HG03103 (cell line): Measurements from ENCODE around the gene EDIL3.
"Not testable (repeated sequence)": the region's sequence is repeated elsewhere in the genome, so short reads cannot be mapped to it uniquely, and the experiment has no call there.

Source experiments
- ATAC-seq: cut with Tn5 transposase; IDR thresholded peaks from one replicate; pipeline ENCODE4 v1.9.1; 2021; ENCODE audit warnings: low read depth; ENCODE audit not compliant: unreplicated experiment

EDIL3 gene

DNA sequence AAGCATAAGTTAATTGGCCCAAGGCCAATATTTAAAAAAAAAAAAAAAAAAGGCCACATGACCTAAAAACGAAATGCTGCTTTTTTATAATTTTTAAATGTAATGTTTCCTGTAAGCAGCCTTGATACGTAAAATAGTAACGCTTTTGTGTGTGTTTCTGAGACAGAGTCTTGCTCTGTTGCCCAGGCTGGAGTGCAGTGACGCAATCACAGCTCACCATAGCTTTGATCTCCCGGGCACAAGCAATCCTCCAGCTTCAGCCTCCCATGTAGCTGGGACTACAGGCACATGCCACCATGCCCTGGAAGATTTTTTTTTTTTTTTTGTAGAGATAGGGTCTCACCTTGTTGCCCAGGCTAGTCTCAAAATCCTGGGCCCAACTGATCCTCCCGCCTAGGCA, 179.9 kb downstream of the EDIL3 start:
- no peak for ATAC-seq

GRCh38 chr5:84202136-84202535, 182.5 kb downstream of the EDIL3 start:
- ATAC-seq, result no peak

GRCh38 chr5:84197538-84197937, 187.1 kb downstream of the EDIL3 start:
- ATAC-seq, result peak; percentile 62

- ATAC-seq, result no peak
Observed at GRCh38 chr5:84191281-84191680, 193.4 kb downstream of the EDIL3 start.

DNA sequence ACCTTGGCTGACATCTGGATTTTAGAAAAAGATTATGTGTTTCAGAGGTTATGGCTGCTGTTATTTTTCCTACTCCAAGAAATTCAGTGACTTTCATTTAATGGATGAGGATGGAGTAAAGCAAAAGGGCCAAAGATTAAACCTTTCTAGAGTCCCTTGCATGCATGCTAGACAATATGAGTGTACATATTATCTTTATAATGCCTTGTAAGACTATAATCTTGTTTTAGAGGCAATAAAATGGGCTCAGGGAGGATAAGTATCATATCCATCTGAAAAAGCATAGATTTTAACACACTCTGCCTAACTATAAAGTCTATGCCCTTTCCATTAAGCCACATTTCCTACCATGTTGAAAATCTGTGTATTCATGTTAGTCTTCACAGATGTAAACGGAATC, 199.8 kb downstream of the EDIL3 start:
- no peak for ATAC-seq

DNA sequence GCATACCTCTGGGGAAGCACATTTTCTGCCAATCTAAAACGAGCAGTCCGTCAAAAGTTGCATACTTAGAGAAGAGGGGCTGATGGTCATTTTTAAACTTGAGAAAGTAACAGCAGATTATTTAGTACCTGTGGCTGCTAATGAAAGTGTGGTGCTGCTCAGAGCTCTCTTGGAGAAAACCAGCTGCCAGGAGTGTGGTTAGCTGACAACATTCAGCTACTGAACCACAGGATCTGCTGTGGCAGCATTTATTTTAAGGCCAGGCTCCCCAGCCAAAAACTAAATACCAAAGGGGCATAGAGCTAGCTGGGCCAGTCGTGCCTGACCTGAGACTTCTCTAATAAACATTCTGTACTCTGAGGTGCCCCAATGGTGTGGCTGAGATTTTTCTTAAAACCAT, 203.6 kb downstream of the EDIL3 start:
- no peak for ATAC-seq

GRCh38 chr5:84168841-84169240, 215.8 kb downstream of the EDIL3 start:
- no peak for ATAC-seq

- ATAC-seq, result no peak
Observed at GRCh38 chr5:84163671-84164070, 221.0 kb downstream of the EDIL3 start.

DNA sequence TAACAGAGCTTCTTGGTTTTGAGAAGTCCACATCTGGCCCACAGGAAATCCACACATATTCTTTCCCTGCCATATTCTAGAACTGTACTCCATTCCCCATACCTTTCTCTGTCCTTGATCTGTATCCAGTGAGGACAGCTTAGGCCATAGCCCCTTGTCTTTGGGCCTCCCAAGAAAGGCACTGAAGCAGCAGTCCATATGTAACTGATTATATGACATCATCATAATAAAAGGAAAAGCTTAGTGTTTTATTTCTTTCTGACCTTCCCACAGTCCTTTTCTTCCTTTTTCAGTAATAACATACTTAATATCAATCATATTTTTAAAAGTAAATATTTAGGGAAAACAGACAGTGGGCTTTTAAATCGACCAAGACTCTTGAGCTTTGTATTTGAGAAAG, 222.0 kb downstream of the EDIL3 start:
- no peak for ATAC-seq

DNA sequence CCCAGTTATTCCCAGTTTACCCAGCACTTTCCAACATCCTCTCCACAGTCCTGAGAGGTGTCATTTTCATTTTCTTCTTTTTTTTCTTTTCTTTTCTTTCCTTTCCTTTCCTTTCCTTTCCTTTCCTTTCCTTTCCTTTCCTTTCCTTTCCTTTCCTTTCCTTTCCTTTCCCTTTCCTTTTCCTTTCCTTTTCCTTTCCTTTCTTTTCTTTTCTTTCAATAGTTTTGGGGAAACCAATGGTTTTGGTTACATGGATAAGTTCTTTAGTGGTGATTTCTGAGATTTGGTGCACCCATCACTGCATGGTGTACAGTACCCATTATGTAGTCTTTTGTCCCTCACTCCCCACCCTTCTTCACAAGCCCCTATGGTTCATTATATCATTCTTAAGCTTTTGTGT, 224.0 kb downstream of the EDIL3 start:
- not testable (repeated sequence) for ATAC-seq

GRCh38 chr5:84149094-84149493, 235.6 kb downstream of the EDIL3 start:
- ATAC-seq, result no peak

DNA sequence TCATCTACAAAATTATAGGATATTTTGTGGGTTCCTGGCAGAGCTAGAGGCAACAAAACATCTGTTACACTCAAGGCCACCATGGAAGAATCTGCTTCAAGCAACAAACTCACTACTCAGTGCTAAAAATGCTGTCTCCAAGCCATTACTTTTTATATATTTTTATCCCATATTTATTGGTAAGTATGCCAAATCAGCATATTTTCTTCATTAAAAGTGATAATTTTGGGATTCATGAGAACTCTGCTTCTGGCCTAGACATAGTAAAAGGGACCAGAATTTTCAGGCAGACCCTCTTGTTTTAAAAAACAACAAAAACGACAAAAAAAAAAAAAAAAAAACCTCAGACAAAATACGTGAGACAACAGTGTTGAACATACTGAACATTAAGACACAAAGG, 236.0 kb downstream of the EDIL3 start:
- no peak for ATAC-seq

GRCh38 chr5:84137541-84137940, 247.1 kb downstream of the EDIL3 start:
- no peak for ATAC-seq

GRCh38 chr5:84131372-84131771, 253.3 kb downstream of the EDIL3 start:
- ATAC-seq, result no peak

- no peak for ATAC-seq
Observed at GRCh38 chr5:84130006-84130580, 254.6 kb downstream of the EDIL3 start.

- ATAC-seq, result no peak
Observed at GRCh38 chr5:84125216-84125615, 259.5 kb downstream of the EDIL3 start.

DNA sequence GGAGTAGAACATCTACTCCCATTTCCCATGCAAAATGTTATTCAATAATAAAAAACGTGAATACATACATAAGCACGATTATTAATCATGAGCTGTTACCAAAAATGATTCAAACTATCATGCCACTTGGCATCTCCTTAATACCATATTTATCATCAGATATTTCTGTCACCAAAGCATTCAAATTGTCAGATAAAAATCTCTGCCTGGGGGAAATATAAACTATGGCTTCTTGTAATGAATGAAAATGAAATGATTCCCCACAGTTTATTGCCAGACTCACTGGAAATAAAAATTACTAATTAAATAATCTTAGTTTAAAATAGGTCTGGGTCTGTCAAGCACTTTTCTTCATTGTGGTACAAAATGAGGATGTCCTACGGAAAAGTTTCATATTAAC, 265.4 kb downstream of the EDIL3 start:
- ATAC-seq, result no peak

GRCh38 chr5:84118551-84118950, 266.1 kb downstream of the EDIL3 start:
- no peak for ATAC-seq

GRCh38 chr5:84115727-84116126, 269.0 kb downstream of the EDIL3 start:
- ATAC-seq, result no peak

- ATAC-seq, result no peak
Observed at GRCh38 chr5:84113246-84114105, 271.2 kb downstream of the EDIL3 start.

DNA sequence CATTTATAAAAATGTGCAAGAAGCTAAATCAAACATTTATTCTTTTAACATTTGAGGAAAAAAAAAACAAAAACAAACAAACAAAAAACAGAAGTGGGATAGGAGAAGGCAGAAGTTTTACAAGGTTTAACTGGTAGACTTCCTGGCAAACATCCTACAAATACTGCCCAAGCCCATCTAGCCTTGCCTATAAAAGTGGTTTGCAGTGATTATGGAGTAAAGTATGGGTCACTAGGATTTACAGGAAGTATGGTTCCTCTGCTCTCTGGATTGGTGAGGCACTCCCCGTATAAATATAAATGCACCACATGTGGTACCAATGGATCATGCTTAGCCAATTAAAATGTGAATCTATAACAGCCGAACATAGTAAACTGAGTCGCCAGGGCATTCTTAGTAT, 291.9 kb downstream of the EDIL3 start:
- no peak for ATAC-seq

- ATAC-seq, result no peak
Observed at GRCh38 chr5:84091127-84091799, 293.4 kb downstream of the EDIL3 start.
